Measurements from ENCODE around the gene ABHD10.

ABHD10 gene

GRCh38 chr3:111998636-111999483, 20.0 kb downstream of the ABHD10 start, which contains the start of gene TAGLN3:
Gene TAGLN3 (plus strand): TSS chr3:111998922. CDS start chr3:111999423, 501 bp downstream.
- H3K4me3 ChIP-seq (ENCODE audit: low read depth, low read length), result peak within 1 kb of the TSS; percentile 39
- no peak for TF ChIP-seq CTCF (IDR thresholded peaks at IDR 0.05; ENCODE audit: borderline replicate concordance, insufficient read depth, low read depth, low read length)

- H3K4me3 ChIP-seq (ENCODE audit: low read depth, low read length), result peak overlapping the region; percentile 39
- no peak for TF ChIP-seq CTCF (IDR thresholded peaks at IDR 0.05; ENCODE audit: borderline replicate concordance, insufficient read depth, low read depth, low read length)
These were observed 20.9 kb downstream of the ABHD10 start for GRCh38 chr3:111999484-112000324.

- no peak overlapping the region for H3K4me3 ChIP-seq (ENCODE audit: low read depth, low read length)
These were observed 21.5 kb downstream of the ABHD10 start for GRCh38 chr3:112000367-112000771.

GRCh38 chr3:112000966-112001365, 22.1 kb downstream of the ABHD10 start:
- no peak for TF ChIP-seq CTCF (IDR thresholded peaks at IDR 0.05; ENCODE audit: borderline replicate concordance, insufficient read depth, low read depth, low read length)
- no peak overlapping the region for H3K4me3 ChIP-seq (ENCODE audit: low read depth, low read length)

More at GRCh38 chr3:112000367-112000771, 21.5 kb downstream of the ABHD10 start:
- TF ChIP-seq CTCF (IDR thresholded peaks at IDR 0.05; ENCODE audit: borderline replicate concordance, insufficient read depth, low read depth, low read length), result no peak

- no peak overlapping the region for H3K4me3 ChIP-seq (ENCODE audit: low read depth, low read length)
- TF ChIP-seq CTCF (IDR thresholded peaks at IDR 0.05; ENCODE audit: borderline replicate concordance, insufficient read depth, low read depth, low read length), result no peak
These were observed 22.7 kb downstream of the ABHD10 start for GRCh38 chr3:112001526-112001925.

GRCh38 chr3:112002096-112002971, 23.5 kb downstream of the ABHD10 start:
- no peak for TF ChIP-seq CTCF (IDR thresholded peaks at IDR 0.05; ENCODE audit: borderline replicate concordance, insufficient read depth, low read depth, low read length)
- no peak overlapping the region for H3K4me3 ChIP-seq (ENCODE audit: low read depth, low read length)
